ENCODE data around the gene MAPK8IP1. TPM values are rescaled to one million over a fixed set of nuclear protein-coding genes. Genes with fewer than 3 reads are reported as not detected.

Gene MAPK8IP1
- total RNA-seq, 1 donor from 2014 or later, result 299 TPM

GRCh38 chr11:45885921-45886721 is 670 bp downstream of the MAPK8IP1 start:
- DNase-seq, result peak; percentile 66
- H3K36me3 Mint-ChIP-seq (ENCODE audit: unreplicated experiment), result no peaks in the 10 kb centered on the region
- H3K9me3 Mint-ChIP-seq (ENCODE audit: unreplicated experiment), result peaks cover 25% of the 10 kb centered on the region
- H3K27ac Mint-ChIP-seq (ENCODE audit: unreplicated experiment), result peak overlapping the region; percentile 93
- H3K4me3 Mint-ChIP-seq (ENCODE audit: unreplicated experiment), result peak overlapping the region; percentile 90
- no peak for TF ChIP-seq CTCF (IDR thresholded peaks at IDR 0.05; ENCODE audit: partially characterized antibody, unreplicated experiment)
- H3K4me1 Mint-ChIP-seq (ENCODE audit: low read depth, unreplicated experiment), result peaks cover 40% of the 10 kb centered on the region
- peaks cover 28% of the 10 kb centered on the region for H3K27me3 Mint-ChIP-seq (ENCODE audit: unreplicated experiment)

GRCh38 chr11:45886816-45887520 is 1.5 kb downstream of the MAPK8IP1 start:
- Mint-ChIP-seq H3K27me3 (ENCODE audit: unreplicated experiment) (peaks cover 28% of the 10 kb centered on the region), H3K36me3 (ENCODE audit: unreplicated experiment) (no peaks in the 10 kb centered on the region), H3K9me3 (ENCODE audit: unreplicated experiment) (peaks cover 25% of the 10 kb centered on the region), H3K4me1 (ENCODE audit: low read depth, unreplicated experiment) (peaks cover 46% of the 10 kb centered on the region), H3K27ac (ENCODE audit: unreplicated experiment) (peak overlapping the region; percentile 93), H3K4me3 (ENCODE audit: unreplicated experiment) (peak overlapping the region; percentile 90)
- TF ChIP-seq CTCF (IDR thresholded peaks at IDR 0.05; ENCODE audit: partially characterized antibody, unreplicated experiment), result no peak
- DNase-seq, result peak; percentile 69

- peak overlapping the region; percentile 90 for H3K4me3 Mint-ChIP-seq (ENCODE audit: unreplicated experiment)
- H3K4me1 Mint-ChIP-seq (ENCODE audit: low read depth, unreplicated experiment), result peaks cover 47% of the 10 kb centered on the region
- peaks cover 24% of the 10 kb centered on the region for H3K9me3 Mint-ChIP-seq (ENCODE audit: unreplicated experiment)
- H3K36me3 Mint-ChIP-seq (ENCODE audit: unreplicated experiment), result no peaks in the 10 kb centered on the region
- no peak for TF ChIP-seq CTCF (IDR thresholded peaks at IDR 0.05; ENCODE audit: partially characterized antibody, unreplicated experiment)
- H3K27me3 Mint-ChIP-seq (ENCODE audit: unreplicated experiment), result peaks cover 26% of the 10 kb centered on the region
- peak overlapping the region; percentile 93 for H3K27ac Mint-ChIP-seq (ENCODE audit: unreplicated experiment)
- DNase-seq, result no peak
Measured at GRCh38 chr11:45887587-45887986, 2.1 kb downstream of the MAPK8IP1 start.

- H3K36me3 Mint-ChIP-seq (ENCODE audit: unreplicated experiment), result no peaks in the 10 kb centered on the region
- H3K4me1 Mint-ChIP-seq (ENCODE audit: low read depth, unreplicated experiment), result peaks cover 62% of the 10 kb centered on the region
- H3K4me3 Mint-ChIP-seq (ENCODE audit: unreplicated experiment), result peak overlapping the region; percentile 30
- no peak overlapping the region for H3K27ac Mint-ChIP-seq (ENCODE audit: unreplicated experiment)
- peaks cover 27% of the 10 kb centered on the region for H3K27me3 Mint-ChIP-seq (ENCODE audit: unreplicated experiment)
- TF ChIP-seq CTCF (IDR thresholded peaks at IDR 0.05; ENCODE audit: partially characterized antibody, unreplicated experiment), result no peak
- peak; percentile 2 for DNase-seq
- peaks cover 18% of the 10 kb centered on the region for H3K9me3 Mint-ChIP-seq (ENCODE audit: unreplicated experiment)
Measured at GRCh38 chr11:45889555-45889954, 4.1 kb downstream of the MAPK8IP1 start.

GRCh38 chr11:45889966-45890365 is 4.5 kb downstream of the MAPK8IP1 start:
- Mint-ChIP-seq H3K27me3 (ENCODE audit: unreplicated experiment) (peaks cover 25% of the 10 kb centered on the region), H3K27ac (ENCODE audit: unreplicated experiment) (no peak overlapping the region), H3K4me3 (ENCODE audit: unreplicated experiment) (peak overlapping the region; percentile 30), H3K36me3 (ENCODE audit: unreplicated experiment) (no peaks in the 10 kb centered on the region), H3K9me3 (ENCODE audit: unreplicated experiment) (peaks cover 16% of the 10 kb centered on the region), H3K4me1 (ENCODE audit: low read depth, unreplicated experiment) (peaks cover 65% of the 10 kb centered on the region)
- peak; percentile 3 for DNase-seq
- no peak for TF ChIP-seq CTCF (IDR thresholded peaks at IDR 0.05; ENCODE audit: partially characterized antibody, unreplicated experiment)

Measured in glutamatergic neuron (in vitro differentiated cells).